Neural cell (in vitro differentiated cells): ENCODE data around the gene CNRIP1.

Experiments used
- EP300 ChIP-seq: fragments of 450-650 bp; conservative IDR thresholded peaks from 2 replicates; pipeline ENCODE4 v1.6.1; 2014; ENCODE audit warnings: antibody characterized with exemption, mild to moderate bottlenecking, moderate library complexity; ENCODE audit not compliant: poor library complexity, severe bottlenecking
- EZH2 ChIP-seq: fragments of 200-600, 300-800 bp; shearing (Covaris generic), sonication (generic); IDR thresholded peaks from 2 replicates; pipeline ENCODE4 v1.6.1; 2014; ENCODE audit warnings: antibody characterized with exemption, low read length, borderline replicate concordance, mild to moderate bottlenecking; ENCODE audit not compliant: insufficient read depth, poor library complexity, severe bottlenecking
- MXI1 ChIP-seq: fragments of 450-650 bp; conservative IDR thresholded peaks from 2 replicates; pipeline ENCODE4 v1.6.1; 2014; ENCODE audit warnings: antibody characterized with exemption, mild to moderate bottlenecking; ENCODE audit not compliant: poor library complexity, severe bottlenecking
- POLR2AphosphoS5 ChIP-seq: IDR thresholded peaks from 2 replicates; pipeline ENCODE4 v1.6.1; 2012
- RAD21 ChIP-seq: fragments of 450-650 bp; conservative IDR thresholded peaks from 2 replicates; pipeline ENCODE4 v1.6.1; 2014; ENCODE audit warnings: antibody characterized with exemption, mild to moderate bottlenecking, moderate library complexity
- SMC3 ChIP-seq: fragments of 450-650 bp; conservative IDR thresholded peaks from 2 replicates; pipeline ENCODE4 v1.6.1; 2014; ENCODE audit warnings: antibody characterized with exemption, mild to moderate bottlenecking, moderate library complexity; ENCODE audit not compliant: poor library complexity
- TAF1 ChIP-seq: IDR thresholded peaks from 2 replicates; pipeline ENCODE4 v1.6.1; 2012; ENCODE audit warnings: low read depth
- TF ChIP-seq, protein P1 (sequence below): fragments of 450-650 bp; IDR thresholded peaks from 2 replicates; pipeline ENCODE4 v1.5.1; 2014; ENCODE audit warnings: antibody characterized with exemption, mild to moderate bottlenecking, moderate library complexity; ENCODE audit not compliant: poor library complexity, severe bottlenecking
- TF ChIP-seq, protein P2 (sequence below): IDR thresholded peaks from 2 replicates; pipeline ENCODE4 v1.6.1; 2012; ENCODE audit warnings: borderline replicate concordance

DNA sequence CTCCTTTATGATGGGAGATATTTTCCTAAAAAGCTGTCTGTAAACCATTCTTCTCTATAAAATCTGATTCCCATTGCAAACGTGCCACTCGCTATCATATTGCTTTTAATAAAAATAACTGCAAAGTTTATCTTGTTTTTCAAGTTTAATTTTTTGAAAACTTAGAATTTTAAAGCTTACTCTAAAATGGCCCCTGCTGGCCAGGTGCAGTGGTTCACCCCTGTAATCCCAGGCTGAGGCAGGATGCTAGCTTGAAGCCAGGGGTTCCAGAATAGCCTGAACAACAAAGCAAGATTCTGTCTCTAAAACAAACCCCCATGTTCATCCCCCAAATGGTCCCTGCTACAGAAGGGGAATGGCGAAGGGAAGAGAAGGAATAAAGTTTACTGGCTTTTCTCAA is 25.6 kb downstream of the CNRIP1 start:
- TF ChIP-seq POLR2AphosphoS5 (no peak), SMC3 (no peak), RAD21 (no peak), TAF1 (no peak), MXI1 (no peak), EZH2 (no peak), EP300 (no peak)
- TF ChIP-seq, protein P1, sequence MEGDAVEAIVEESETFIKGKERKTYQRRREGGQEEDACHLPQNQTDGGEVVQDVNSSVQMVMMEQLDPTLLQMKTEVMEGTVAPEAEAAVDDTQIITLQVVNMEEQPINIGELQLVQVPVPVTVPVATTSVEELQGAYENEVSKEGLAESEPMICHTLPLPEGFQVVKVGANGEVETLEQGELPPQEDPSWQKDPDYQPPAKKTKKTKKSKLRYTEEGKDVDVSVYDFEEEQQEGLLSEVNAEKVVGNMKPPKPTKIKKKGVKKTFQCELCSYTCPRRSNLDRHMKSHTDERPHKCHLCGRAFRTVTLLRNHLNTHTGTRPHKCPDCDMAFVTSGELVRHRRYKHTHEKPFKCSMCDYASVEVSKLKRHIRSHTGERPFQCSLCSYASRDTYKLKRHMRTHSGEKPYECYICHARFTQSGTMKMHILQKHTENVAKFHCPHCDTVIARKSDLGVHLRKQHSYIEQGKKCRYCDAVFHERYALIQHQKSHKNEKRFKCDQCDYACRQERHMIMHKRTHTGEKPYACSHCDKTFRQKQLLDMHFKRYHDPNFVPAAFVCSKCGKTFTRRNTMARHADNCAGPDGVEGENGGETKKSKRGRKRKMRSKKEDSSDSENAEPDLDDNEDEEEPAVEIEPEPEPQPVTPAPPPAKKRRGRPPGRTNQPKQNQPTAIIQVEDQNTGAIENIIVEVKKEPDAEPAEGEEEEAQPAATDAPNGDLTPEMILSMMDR: no peak
- TF ChIP-seq, protein P2, sequence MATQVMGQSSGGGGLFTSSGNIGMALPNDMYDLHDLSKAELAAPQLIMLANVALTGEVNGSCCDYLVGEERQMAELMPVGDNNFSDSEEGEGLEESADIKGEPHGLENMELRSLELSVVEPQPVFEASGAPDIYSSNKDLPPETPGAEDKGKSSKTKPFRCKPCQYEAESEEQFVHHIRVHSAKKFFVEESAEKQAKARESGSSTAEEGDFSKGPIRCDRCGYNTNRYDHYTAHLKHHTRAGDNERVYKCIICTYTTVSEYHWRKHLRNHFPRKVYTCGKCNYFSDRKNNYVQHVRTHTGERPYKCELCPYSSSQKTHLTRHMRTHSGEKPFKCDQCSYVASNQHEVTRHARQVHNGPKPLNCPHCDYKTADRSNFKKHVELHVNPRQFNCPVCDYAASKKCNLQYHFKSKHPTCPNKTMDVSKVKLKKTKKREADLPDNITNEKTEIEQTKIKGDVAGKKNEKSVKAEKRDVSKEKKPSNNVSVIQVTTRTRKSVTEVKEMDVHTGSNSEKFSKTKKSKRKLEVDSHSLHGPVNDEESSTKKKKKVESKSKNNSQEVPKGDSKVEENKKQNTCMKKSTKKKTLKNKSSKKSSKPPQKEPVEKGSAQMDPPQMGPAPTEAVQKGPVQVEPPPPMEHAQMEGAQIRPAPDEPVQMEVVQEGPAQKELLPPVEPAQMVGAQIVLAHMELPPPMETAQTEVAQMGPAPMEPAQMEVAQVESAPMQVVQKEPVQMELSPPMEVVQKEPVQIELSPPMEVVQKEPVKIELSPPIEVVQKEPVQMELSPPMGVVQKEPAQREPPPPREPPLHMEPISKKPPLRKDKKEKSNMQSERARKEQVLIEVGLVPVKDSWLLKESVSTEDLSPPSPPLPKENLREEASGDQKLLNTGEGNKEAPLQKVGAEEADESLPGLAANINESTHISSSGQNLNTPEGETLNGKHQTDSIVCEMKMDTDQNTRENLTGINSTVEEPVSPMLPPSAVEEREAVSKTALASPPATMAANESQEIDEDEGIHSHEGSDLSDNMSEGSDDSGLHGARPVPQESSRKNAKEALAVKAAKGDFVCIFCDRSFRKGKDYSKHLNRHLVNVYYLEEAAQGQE: no peak
